HL-60 (cell line): Measurements from ENCODE around the gene RBPJL.

Experiments
- DNase-seq, 2 experiments: peaks; one replicate each; pipeline ENCODE4 v3.0.0-alpha.2; 2010 to 2020; ENCODE audit warnings: low read depth in 1 of 2, low spot score in 1 of 2
- H3K27ac ChIP-seq: fragments of 250-450 bp; sonication (Bioruptor Pico); replicated peaks from 2 replicates; pipeline ENCODE4 v1.5.1; 2020; ENCODE audit warnings: mild to moderate bottlenecking, moderate library complexity
- H3K27me3 ChIP-seq: fragments of 250-450 bp; sonication (Bioruptor Pico); 2 replicates; pipeline ENCODE4 v1.5.1; 2021; ENCODE audit warnings: mild to moderate bottlenecking, moderate library complexity; ENCODE audit not compliant: insufficient read depth, poor library complexity, severe bottlenecking
- H3K4me3 ChIP-seq: replicated peaks from 2 replicates; pipeline ENCODE4 v1.5.1; 2011; ENCODE audit warnings: mild to moderate bottlenecking, control low read depth, low read length; ENCODE audit not compliant: insufficient read depth
- CTCF ChIP-seq: IDR thresholded peaks from one replicate; pipeline ENCODE4 v1.5.1; 2011; ENCODE audit warnings: low read length, control low read depth, inconsistent platforms; ENCODE audit not compliant: insufficient read depth
- GABPA ChIP-seq: IDR thresholded peaks from 2 replicates; pipeline ENCODE4 v1.6.1; 2012; ENCODE audit warnings: low read depth
- POLR2AphosphoS5 ChIP-seq: IDR thresholded peaks from 2 replicates; pipeline ENCODE4 v1.6.1; 2012; ENCODE audit warnings: low read depth
- REST ChIP-seq: IDR thresholded peaks from 2 replicates; pipeline ENCODE4 v1.6.1; 2012; ENCODE audit warnings: low read depth; ENCODE audit not compliant: insufficient replicate concordance
- SPI1 ChIP-seq: IDR thresholded peaks from 2 replicates; pipeline ENCODE4 v1.6.1; 2012; ENCODE audit warnings: low read depth, mild to moderate bottlenecking, borderline replicate concordance

Gene RBPJL

GRCh38 chr20:45363611-45364492 is 57.2 kb downstream of the RBPJL start:
- peak overlapping the region; percentile 86 for H3K27ac ChIP-seq
- DNase-seq, result no peak
- TF ChIP-seq REST, result no peak
- no peak for TF ChIP-seq CTCF
- TF ChIP-seq POLR2AphosphoS5, result no peak
- TF ChIP-seq GABPA, result no peak
- no peak for TF ChIP-seq SPI1
- H3K4me3 ChIP-seq, result peak overlapping the region; percentile 86
- no peaks in the 10 kb centered on the region for H3K27me3 ChIP-seq

- Histone ChIP-seq H3K27ac (no peak overlapping the region), H3K27me3 (no peaks in the 10 kb centered on the region), H3K4me3 (no peak overlapping the region)
- DNase-seq, result no peak
- no peak for TF ChIP-seq POLR2AphosphoS5
- TF ChIP-seq CTCF, result no peak
- TF ChIP-seq REST, result no peak
- no peak for TF ChIP-seq GABPA
These were observed 58.9 kb downstream of the RBPJL start for GRCh38 chr20:45365444-45365970.

GRCh38 chr20:45366192-45366591 is 59.6 kb downstream of the RBPJL start:
- no peaks in the 10 kb centered on the region for H3K27me3 ChIP-seq
- H3K4me3 ChIP-seq, result no peak overlapping the region
- H3K27ac ChIP-seq, result no peak overlapping the region
- TF ChIP-seq SPI1 (no peak), CTCF (no peak), REST (no peak), POLR2AphosphoS5 (no peak), GABPA (no peak)
- no peak for DNase-seq
